ENCODE measurements around the gene ARHGAP42.

DNA sequence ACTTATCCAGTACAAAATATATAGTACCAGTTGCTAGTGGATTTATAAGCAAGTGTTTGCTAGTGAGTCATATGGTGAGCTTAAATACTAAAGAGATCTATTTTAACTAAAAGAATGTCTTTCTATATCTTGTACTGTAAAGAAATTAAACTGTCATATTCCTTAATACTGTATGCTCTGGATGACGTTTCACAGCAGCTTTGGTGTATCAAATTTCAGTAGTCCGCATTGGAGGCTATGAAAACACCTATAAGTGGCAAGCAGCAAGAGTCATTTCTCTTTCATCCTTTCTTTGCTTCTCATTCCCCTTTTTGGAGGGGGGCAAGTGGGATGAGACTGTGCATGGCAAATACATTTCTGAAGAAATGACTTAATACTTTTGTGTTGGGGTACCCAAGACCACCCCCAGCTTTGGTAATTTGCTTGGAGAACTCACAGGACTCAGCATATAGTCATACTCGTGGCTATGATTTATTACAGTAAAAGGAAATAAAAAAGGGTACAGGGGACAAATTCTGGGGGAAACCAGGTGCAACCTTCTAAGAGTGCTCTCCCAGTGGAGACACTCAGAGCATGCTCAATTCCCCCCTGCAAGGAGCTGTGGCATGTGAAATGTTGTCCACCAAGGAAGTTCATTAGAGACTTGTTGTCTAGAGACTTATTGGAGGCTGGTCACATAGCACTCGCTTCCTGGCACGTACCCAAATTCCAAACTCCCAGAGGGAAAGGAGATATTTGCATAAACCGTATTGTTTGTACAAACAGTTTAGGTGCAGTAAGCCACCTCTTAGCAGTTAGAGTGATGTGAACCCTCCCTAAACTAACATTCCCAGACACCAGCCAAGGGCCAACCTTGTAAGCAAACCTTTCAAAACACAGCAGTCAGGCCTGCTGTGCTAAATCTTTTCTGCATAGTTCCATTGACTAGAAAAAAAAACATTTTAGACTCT, 231.7 kb downstream of the ARHGAP42 start:
- TF ChIP-seq TAF1 (IDR thresholded peaks at IDR 0.05; ENCODE audit: borderline replicate concordance, low read depth, low read length) (no peak), POLR2A (IDR thresholded peaks at IDR 0.05; ENCODE audit: low read depth, low read length) (no peak)

Measured in GM12892 (cell line).